ENCODE measurements around the gene EPG5.
"Not testable (repeated sequence)": the region's sequence is repeated elsewhere in the genome, so short reads cannot be mapped to it uniquely, and the experiment has no call there.

Gene EPG5

GRCh38 chr18:45976974-45977373 is 9.8 kb upstream of the EPG5 start:
- DNase-seq, result no peak

- DNase-seq, result no peak
Measured at GRCh38 chr18:45976566-45976965, 9.4 kb upstream of the EPG5 start.

GRCh38 chr18:45974088-45974536 is 7.0 kb upstream of the EPG5 start:
- peak; percentile 85 for DNase-seq

- DNase-seq, result not testable (repeated sequence)
Measured at GRCh38 chr18:45964913-45965312, 2.2 kb downstream of the EPG5 start.

- DNase-seq, result peak; percentile 32
Measured at GRCh38 chr18:45962866-45963265, 4.3 kb downstream of the EPG5 start.

- peak; percentile 82 for DNase-seq
Measured at GRCh38 chr18:45962461-45962860, 4.7 kb downstream of the EPG5 start.

GRCh38 chr18:45959484-45959883 is 7.6 kb downstream of the EPG5 start:
- not testable (repeated sequence) for DNase-seq

- DNase-seq, result no peak
Measured at GRCh38 chr18:45958730-45959129, 8.4 kb downstream of the EPG5 start.

- no peak for DNase-seq
Measured at GRCh38 chr18:45958027-45958426, 9.1 kb downstream of the EPG5 start.

GRCh38 chr18:45957100-45957499 is 10.0 kb downstream of the EPG5 start:
- DNase-seq, result no peak

GRCh38 chr18:45954070-45954934 is 12.8 kb downstream of the EPG5 start:
- DNase-seq, result no peak

GRCh38 chr18:45951016-45951714 is 16.0 kb downstream of the EPG5 start:
- DNase-seq, result no peak

GRCh38 chr18:45945669-45946068 is 21.5 kb downstream of the EPG5 start:
- DNase-seq, result no peak

- DNase-seq, result no peak
Measured at GRCh38 chr18:45940724-45941123, 26.4 kb downstream of the EPG5 start.

- no peak for DNase-seq
Measured at GRCh38 chr18:45939236-45939635, 27.9 kb downstream of the EPG5 start.

GRCh38 chr18:45938488-45938935 is 28.6 kb downstream of the EPG5 start:
- DNase-seq, result peak; percentile 60

- DNase-seq, result no peak
Measured at GRCh38 chr18:45935591-45936335, 31.4 kb downstream of the EPG5 start.

GRCh38 chr18:45932708-45933107 is 34.4 kb downstream of the EPG5 start:
- DNase-seq, result no peak

- DNase-seq, result no peak
Measured at GRCh38 chr18:45930963-45931362, 36.2 kb downstream of the EPG5 start.

GRCh38 chr18:45926691-45927090 is 40.4 kb downstream of the EPG5 start:
- no peak for DNase-seq

- DNase-seq, result no peak
Measured at GRCh38 chr18:45926085-45926484, 41.0 kb downstream of the EPG5 start.

GRCh38 chr18:45923138-45923537 is 44.0 kb downstream of the EPG5 start:
- DNase-seq, result no peak

GRCh38 chr18:45920367-45920766 is 46.8 kb downstream of the EPG5 start:
- DNase-seq, result no peak

All from CD4-positive, alpha-beta T cell treated with Interleukin-21 for 1 hour (primary cell).